Measurements from ENCODE around the gene AATF. TPM values are rescaled to one million over a fixed set of nuclear protein-coding genes. Genes with fewer than 3 reads are reported as not detected.

AATF gene
- total and polyA plus RNA-seq, 2 of the 8 experiments (the other 6 are each of a cell fraction or from before 2014, with no cell fraction given), result 20.1 to 62.8 TPM

GRCh38 chr17:36929851-36930582 is 18.7 kb upstream of the AATF start:
- Histone ChIP-seq H3K18ac (ENCODE audit: extremely low read depth, low read length) (no peak overlapping the region; the same call in 1 of the 2 replicates), H2BK20ac (ENCODE audit: low read length) (no peak overlapping the region), H3K27me3 (replicated peaks in 1 of 4; ENCODE audit: control insufficient read depth in 3 of 4, extremely low read depth in 1 of 4, insufficient read depth in 3 of 4, low read length in 3 of 4) (peaks cover 56 to 75% (median 69%) of the 10 kb centered on the region in 4 experiments), H2AFZ (ENCODE audit: low read length) (no peak overlapping the region), H3K56ac (replicated peaks; ENCODE audit: insufficient read length, low read depth, low read length) (no peak overlapping the region), H3K79me2 (ENCODE audit: control insufficient read depth in 1 of 2, insufficient read depth in 2 of 2, low read length in 2 of 2) (no peaks in the 10 kb centered on the region), H4K8ac (ENCODE audit: extremely low read depth, insufficient read depth, low read length) (no peak overlapping the region; the same call in 1 of the 2 replicates), H3K79me1 (ENCODE audit: low read depth, low read length) (no peaks in the 10 kb centered on the region), H2AK5ac (ENCODE audit: low read depth, low read length) (no peak overlapping the region), H3K27ac (ENCODE audit: low read depth, low read length) (no peak overlapping the region), H4K20me1 (replicated peaks in 1 of 2; ENCODE audit: control insufficient read depth in 1 of 2, insufficient read depth in 2 of 2, low read length in 2 of 2) (peaks cover 3 to 8% of the 10 kb centered on the region in 2 experiments), H3K9me3 (ENCODE audit: insufficient read depth in 2 of 2, low read depth in 1 of 2, low read length in 1 of 2) (no peaks in the 10 kb centered on the region), H2BK12ac (ENCODE audit: low read depth, low read length) (peak overlapping the region; percentile 30; the same call in 1 of the 2 replicates), H2BK120ac (replicated peaks; ENCODE audit: low read depth, low read length) (no peak overlapping the region), H3K4ac (replicated peaks; ENCODE audit: insufficient read length, low read depth, low read length) (no peak overlapping the region), H3K9ac (replicated peaks in 1 of 4; ENCODE audit: extremely low read depth in 1 of 4, low read depth in 3 of 4, low read length in 3 of 4) (no peak overlapping the region), H4K91ac (replicated peaks; ENCODE audit: insufficient read length, low read length) (no peak overlapping the region), H2BK5ac (ENCODE audit: low read depth, low read length) (no peak overlapping the region), H3K36me3 (ENCODE audit: control insufficient read depth in 2 of 4, insufficient read depth in 4 of 4, low read length in 3 of 4) (peaks cover 0 to 2% (median 0%) of the 10 kb centered on the region in 4 experiments; a peak in 1 of 8 replicates), H2BK15ac (ENCODE audit: low read length) (no peak overlapping the region), H3K4me3 (ENCODE audit: extremely low read depth in 1 of 4, insufficient read depth in 2 of 4, low read depth in 3 of 4, low read length in 4 of 4) (no peak overlapping the region), H3K23me2 (ENCODE audit: low read depth, low read length) (peaks cover 9% of the 10 kb centered on the region; the same call in 1 of the 2 replicates), H3K4me1 (replicated peaks in 1 of 4; ENCODE audit: control insufficient read depth in 3 of 4, insufficient read depth in 4 of 4, low read length in 3 of 4) (peaks cover 19 to 66% (median 38%) of the 10 kb centered on the region in 4 experiments), H3K4me2 (ENCODE audit: insufficient read depth in 1 of 2, low read depth in 2 of 2, low read length in 2 of 2) (peak overlapping the region in 1 of 2 experiments; percentile 0; a peak in 1 of 4 replicates), H4K5ac (ENCODE audit: insufficient read length, low read depth, low read length) (no peak overlapping the region), H3K14ac (ENCODE audit: insufficient read length) (no peak overlapping the region), H3K23ac (ENCODE audit: insufficient read length) (no peak overlapping the region)
- 33% methylated on average over 16 of the region's 16 CpGs; no CpG with 5 or more reads in 1 of the 2 experiments for WGBS, 2 experiments (ENCODE audit: extremely low coverage in 1 of 2, insufficient coverage in 1 of 2, insufficient read length in 1 of 2, insufficient replicate concordance in 2 of 2, low coverage in 1 of 2, low lambda C conversion rate in 2 of 2, missing lambda C conversion rate in 1 of 2)
- FAIRE-seq, result no peak
- CTCF ChIA-PET (ENCODE audit: partially characterized antibody), result interaction anchor here (0.9 to 2.0 kb wide), 7 partner anchors 16 to 300 kb away, joined by 3 to 6 read pairs (median 3); no protein-coding TSS in a partner anchor
- TF ChIP-seq POLR2AphosphoS5 (IDR thresholded peaks at IDR 0.05; ENCODE audit: low read depth, low read length), result no peak
- peak; percentile 6 for TF ChIP-seq EZH2 (IDR thresholded peaks at IDR 0.05; ENCODE audit: low read depth, low read length, severe bottlenecking)
- POLR2A ChIA-PET (ENCODE audit: partially characterized antibody), result interaction anchor here (1.1 to 5.5 kb wide), 2 partner anchors 14 to 19 kb away, joined by 3 to 45 read pairs; no protein-coding TSS in a partner anchor
- DNase-seq (ENCODE audit: low read depth in 1 of 2, low spot score in 2 of 2), result no peak

Measured in H1 (cell line).